NCI-H774 (cell line): ENCODE results near the gene PHLDB2.
"Not testable (repeated sequence)": the region's sequence is repeated elsewhere in the genome, so short reads cannot be mapped to it uniquely, and the experiment has no call there.

ENCODE experiments used
- DNase-seq: peaks from one replicate; lab custom pipeline; 2025; lab: John Stamatoyannopoulos, UW

PHLDB2 gene

GRCh38 chr3:111859061-111859973 is at the start of gene PHLDB2:
TSS of gene PHLDB2 (plus strand) at chr3:111859265. CDS start at chr3:111884078, 24,813 bp downstream.
- DNase-seq = peak; percentile 15

GRCh38 chr3:111810909-111811308 is 48.2 kb upstream of the PHLDB2 start:
- no peak for DNase-seq

- no peak for DNase-seq
Measured at GRCh38 chr3:111811811-111812210, 47.3 kb upstream of the PHLDB2 start.

- DNase-seq = no peak
Measured at GRCh38 chr3:111812701-111813100, 46.4 kb upstream of the PHLDB2 start.

- DNase-seq = no peak
Measured at GRCh38 chr3:111813441-111813840, 45.6 kb upstream of the PHLDB2 start.

GRCh38 chr3:111813979-111814378 is 45.1 kb upstream of the PHLDB2 start:
- no peak for DNase-seq

GRCh38 chr3:111816771-111817170 is 42.3 kb upstream of the PHLDB2 start:
- not testable (repeated sequence) for DNase-seq

GRCh38 chr3:111819927-111820326 is 39.1 kb upstream of the PHLDB2 start:
- no peak for DNase-seq

GRCh38 chr3:111820651-111821050 is 38.4 kb upstream of the PHLDB2 start:
- DNase-seq = no peak

GRCh38 chr3:111821891-111822290 is 37.2 kb upstream of the PHLDB2 start:
- DNase-seq = no peak

GRCh38 chr3:111822804-111823203 is 36.3 kb upstream of the PHLDB2 start:
- no peak for DNase-seq

- no peak for DNase-seq
Measured at GRCh38 chr3:111823341-111823855, 35.7 kb upstream of the PHLDB2 start.

GRCh38 chr3:111824351-111824750 is 34.7 kb upstream of the PHLDB2 start:
- no peak for DNase-seq

GRCh38 chr3:111827871-111828270 is 31.2 kb upstream of the PHLDB2 start:
- no peak for DNase-seq

- DNase-seq = no peak
Measured at GRCh38 chr3:111828530-111828929, 30.5 kb upstream of the PHLDB2 start.

GRCh38 chr3:111829023-111829422 is 30.0 kb upstream of the PHLDB2 start:
- no peak for DNase-seq

- no peak for DNase-seq
Measured at GRCh38 chr3:111831840-111832239, 27.2 kb upstream of the PHLDB2 start.

- no peak for DNase-seq
Measured at GRCh38 chr3:111837112-111837511, 22.0 kb upstream of the PHLDB2 start.

- no peak for DNase-seq
Measured at GRCh38 chr3:111838133-111838532, 20.9 kb upstream of the PHLDB2 start.

- DNase-seq = no peak
Measured at GRCh38 chr3:111846039-111846438, 13.0 kb upstream of the PHLDB2 start.

- no peak for DNase-seq
Measured at GRCh38 chr3:111846717-111847116, 12.3 kb upstream of the PHLDB2 start.

GRCh38 chr3:111848283-111848682 is 10.8 kb upstream of the PHLDB2 start:
- DNase-seq = no peak

- no peak for DNase-seq
Measured at GRCh38 chr3:111848778-111849177, 10.3 kb upstream of the PHLDB2 start.

GRCh38 chr3:111850537-111850936 is 8.5 kb upstream of the PHLDB2 start:
- no peak for DNase-seq
